DND-41 (cell line): ENCODE results near the gene CCDC85C.

Source experiments
- CTCF ChIP-seq: IDR thresholded peaks from 2 replicates; pipeline ENCODE4 v1.5.1; 2012; ENCODE audit warnings: borderline replicate concordance, low read length, moderate library complexity, mild to moderate bottlenecking; ENCODE audit not compliant: poor library complexity, severe bottlenecking; ENCODE audit errors: extremely low read depth
- EZH2 ChIP-seq: IDR thresholded peaks from 3 replicates; pipeline ENCODE4 v1.6.1; 2012; ENCODE audit warnings: borderline replicate concordance, low read depth, mild to moderate bottlenecking, moderate library complexity, low read length, inconsistent platforms; ENCODE audit not compliant: severe bottlenecking

- no peak for TF ChIP-seq EZH2
- TF ChIP-seq CTCF = peak; percentile 24
These were observed at the start of gene CCDC85C for GRCh38 chr14:99603471-99604277.
